GM12878 (cell line): ENCODE measurements around the gene GIGYF2. TPM values are rescaled to one million over a fixed set of nuclear protein-coding genes. Genes with fewer than 3 reads are reported as not detected.

ENCODE experiments used
- ATAC-seq: fragments of 200-7000 bp; cut with Tn5 transposase; 3 replicates; pipeline ENCODE4 v1.9.1; 2020; ENCODE audit warnings: mild to moderate bottlenecking, moderate library complexity
- BruUV-seq: library from RNA; stranded (reverse); fragments of 400-500 nt; replicated peaks from 2 replicates; lab custom pipeline; 2021; lab: Mats Ljungman, UMichigan
- CTCF ChIA-PET: fragments of 300-600 bp; sonication (Branson Sonifier 250); formaldehyde crosslinking; extraction: SDS; loops from one replicate; lab custom pipeline; 2021; ENCODE audit warnings: inconsistent platforms; lab: Yijun Ruan, JAX
- POLR2A ChIA-PET: fragments of 350-600 bp; formaldehyde crosslinking; extraction: SDS; loops from one replicate; lab custom pipeline; 2021; ENCODE audit warnings: inconsistent platforms; lab: Charles Lee
- RAD21 ChIA-PET: fragments of 300-600 bp; sonication (Branson Sonifier 250); formaldehyde crosslinking; loops from one replicate; lab custom pipeline; 2023; ENCODE audit warnings: antibody characterized with exemption; ENCODE audit not compliant: unreplicated experiment; lab: Charles Lee
- SMC1A ChIA-PET: fragments of 300-600 bp; sonication (Branson Sonifier 250); formaldehyde crosslinking; loops from one replicate; lab custom pipeline; 2023; ENCODE audit not compliant: unreplicated experiment, uncharacterized antibody; lab: Charles Lee
- DNase-seq: peaks from one replicate; pipeline ENCODE4 v3.0.0-alpha.2; 2011; ENCODE audit warnings: low read depth, low spot score
- FAIRE-seq: peaks from 3 replicates; lab custom pipeline; 2011; peaks lifted over from hg19 to GRCh38; lab: Jason Lieb, UNC
- H2AFZ ChIP-seq: 2 replicates; pipeline ENCODE4 v1.6.0; 2011; ENCODE audit warnings: low read depth, low read length, control low read depth; ENCODE audit not compliant: control insufficient read depth
- H3K27ac ChIP-seq: 2 replicates; pipeline ENCODE4 v1.5.1; 2011; ENCODE audit warnings: control low read depth; ENCODE audit not compliant: control insufficient read depth, insufficient read depth
- H3K27me3 ChIP-seq, 2 experiments: replicated peaks in 1 of 2; 2 replicates each; pipeline versions ENCODE4 v1.6.0 to v1.6.1; 2011; ENCODE audit warnings: low read length in 1 of 2; ENCODE audit not compliant: control insufficient read depth in 2 of 2, insufficient read depth in 2 of 2
- H3K36me3 ChIP-seq, 2 experiments: 2 replicates each; pipeline ENCODE4 v1.5.1; 2011; ENCODE audit warnings: low read length in 1 of 2; ENCODE audit not compliant: control insufficient read depth in 2 of 2, insufficient read depth in 2 of 2
- H3K4me1 ChIP-seq: 2 replicates; pipeline ENCODE4 v1.6.1; 2011; ENCODE audit warnings: mild to moderate bottlenecking, low read length, moderate library complexity, mixed read lengths; ENCODE audit not compliant: control insufficient read depth, insufficient read depth
- H3K4me2 ChIP-seq: 2 replicates; pipeline ENCODE4 v1.6.0; 2011; ENCODE audit warnings: control low read depth; ENCODE audit not compliant: control insufficient read depth, insufficient read depth
- H3K4me3 ChIP-seq: fragments of 200-600 bp; sonication (generic); 2 replicates; pipeline ENCODE4 v1.5.1; 2016
- H3K79me2 ChIP-seq: 2 replicates; pipeline ENCODE4 v1.6.0; 2011; ENCODE audit warnings: low read length; ENCODE audit not compliant: control insufficient read depth, insufficient read depth
- H3K9ac ChIP-seq: 2 replicates; pipeline ENCODE4 v1.8.0; 2011; ENCODE audit warnings: low read length, control low read depth, mixed read lengths; ENCODE audit not compliant: control insufficient read depth, insufficient read depth
- H3K9me3 ChIP-seq: replicated peaks from 3 replicates; pipeline ENCODE4 v1.5.1; 2011; ENCODE audit warnings: mild to moderate bottlenecking, low read length; ENCODE audit not compliant: control insufficient read depth, insufficient read depth
- H4K20me1 ChIP-seq: 2 replicates; pipeline ENCODE4 v1.6.0; 2011; ENCODE audit not compliant: control insufficient read depth, insufficient read depth
- CUX1 ChIP-seq: IDR thresholded peaks from 2 replicates; pipeline ENCODE4 v1.6.1; 2012; ENCODE audit warnings: improper control_type of control experiment, low read depth, low read length; ENCODE audit not compliant: insufficient replicate concordance
- PAX5 ChIP-seq: IDR thresholded peaks from 2 replicates; pipeline ENCODE4 v1.6.1; 2011; ENCODE audit warnings: low read depth, low read length, borderline replicate concordance
- POLR2AphosphoS5 ChIP-seq: IDR thresholded peaks from 2 replicates; pipeline ENCODE4 v1.6.1; 2011; ENCODE audit warnings: mild to moderate bottlenecking, low read length, inconsistent platforms
- RUNX3 ChIP-seq: IDR thresholded peaks from 2 replicates; pipeline ENCODE4 v1.6.1; 2012; ENCODE audit warnings: low read length, inconsistent platforms
- SPI1 ChIP-seq: IDR thresholded peaks from 2 replicates; pipeline ENCODE4 v1.6.1; 2011; ENCODE audit warnings: low read depth, mild to moderate bottlenecking, low read length, moderate library complexity, borderline replicate concordance; ENCODE audit not compliant: insufficient read depth
- WGBS: methylation state at CpG from one replicate; pipeline ENCODE4 v1.1.6; 2016; ENCODE audit warnings: low lambda C conversion rate; ENCODE audit not compliant: insufficient replicate concordance, insufficient coverage; ENCODE audit errors: missing lambda C conversion rate; 5-methylcytosine and 5-hydroxymethylcytosine counted together
- in situ Hi-C: fragments of 300-500 bp; cut with MboI; formaldehyde crosslinking; loops from 9 replicates; pipeline ENCODE4 v1.14.3; 2018; ENCODE audit warnings: mixed read lengths
- intact Hi-C: fragments of 100-400 bp; cut with micrococcal nuclease; formaldehyde crosslinking; loops from one replicate; pipeline ENCODE4 v1.14.2; 2022; ENCODE audit not compliant: unreplicated experiment
- polyA plus RNA-seq, 11 experiments: library from polyadenylated mRNA; depleted of rRNA in 4 of 11; unstranded in 6 of 11; stranded (reverse) in 5 of 11; fragments of >200 nt; fragmentation: Nextera tagmentation in 4 of 11; fragmentation: Illumina TruSeq in 1 of 11; extraction: Ambion mirVana in 4 of 11; extraction: Trizol in 1 of 11; gene quantifications; 1 replicate in 1 of 11; 2 replicates in 10 of 11; pipeline versions ENCODE4 v1.2.1 to v1.2.3, GENCODE V29; 2011 to 2016; ENCODE audit warnings: inconsistent platforms in 2 of 11, missing spikeins in 2 of 11, low read depth in 1 of 11
- total RNA-seq, 4 experiments: library from RNA; depleted of rRNA in 3 of 4; stranded (reverse); fragments of >200 nt in 3 of 4; fragmentation: Illumina TruSeq in 1 of 4; extraction: Trizol in 1 of 4; gene quantifications; 2 replicates each; pipeline versions ENCODE4 v1.2.1 to v1.2.3, GENCODE V29; 2013 to 2021

GIGYF2 gene
- total and polyA plus RNA-seq, 10 of the 15 experiments (the other 5 are each of a cell fraction or from before 2014, with no cell fraction given) = 12.2 to 47.2 (median 39.0) TPM

GRCh38 chr2:232649033-232649432, 48.1 kb upstream of the GIGYF2 start:
- POLR2A ChIA-PET = no interaction called here
- no peak for FAIRE-seq

More at GRCh38 chr2:232649033-232649432, 48.1 kb upstream of the GIGYF2 start:
- H3K27ac ChIP-seq = no peak overlapping the region
- no peaks in the 10 kb centered on the region; a peak in 1 of 4 replicates for H3K27me3 ChIP-seq
- RAD21 ChIA-PET = no interaction called here
- intact Hi-C loops (no loop called here), in situ Hi-C loops (no loop called here)
- WGBS = 48% methylated on average over 11 of the region's 11 CpGs
- H3K4me1 ChIP-seq = no peaks in the 10 kb centered on the region
- BruUV-seq = no TSS peak
- H3K9me3 ChIP-seq = no peaks in the 10 kb centered on the region
- TF ChIP-seq POLR2AphosphoS5 (no peak), CUX1 (no peak), SPI1 (no peak), PAX5 (no peak), RUNX3 (no peak)
- SMC1A ChIA-PET = no interaction called here
- H3K79me2 ChIP-seq = no peaks in the 10 kb centered on the region
- no peaks in the 10 kb centered on the region for H4K20me1 ChIP-seq
- DNase-seq = no peak
- no peak overlapping the region for H3K4me3 ChIP-seq
- H3K9ac ChIP-seq = no peak overlapping the region
- no peak overlapping the region for H3K4me2 ChIP-seq
- H3K36me3 ChIP-seq = no peaks in the 10 kb centered on the region
- H2AFZ ChIP-seq = no peak overlapping the region
- CTCF ChIA-PET = no interaction called here
- no peak for ATAC-seq
